SK-N-SH treated with all-trans-retinoic acid at 6 μM for 48 hours (cell line): ENCODE data around the gene MBLAC2.

Experiments
- BACH2 ChIP-seq: fragments of 250-450 bp; sonication (Bioruptor Pico); IDR thresholded peaks from 2 replicates; pipeline ENCODE4 v1.9.0; 2021; ENCODE audit warnings: mild to moderate bottlenecking, borderline replicate concordance
- GLIS3 ChIP-seq: fragments of 250-450 bp; sonication (Bioruptor Pico); IDR thresholded peaks from 2 replicates; pipeline ENCODE4 v1.5.0; 2020; ENCODE audit warnings: mild to moderate bottlenecking, moderate library complexity
- PPARA ChIP-seq: fragments of 250-450 bp; sonication (Bioruptor Pico); IDR thresholded peaks from 2 replicates; pipeline ENCODE4 v1.5.0; 2020; ENCODE audit warnings: mild to moderate bottlenecking, borderline replicate concordance
- RARB ChIP-seq: fragments of 250-450 bp; sonication (Bioruptor Pico); IDR thresholded peaks from 2 replicates; pipeline ENCODE4 v1.8.0; 2021; ENCODE audit warnings: mild to moderate bottlenecking, moderate library complexity
- SNAI2 ChIP-seq: fragments of 250-450 bp; sonication (Bioruptor Pico); IDR thresholded peaks from 2 replicates; pipeline ENCODE4 v1.5.0; 2020; ENCODE audit warnings: mild to moderate bottlenecking, moderate library complexity
- ZFP3 ChIP-seq: fragments of 250-450 bp; sonication (Bioruptor Pico); IDR thresholded peaks from 2 replicates; pipeline ENCODE4 v1.5.0; 2020; ENCODE audit warnings: mild to moderate bottlenecking, moderate library complexity
- TF ChIP-seq, protein P1 (sequence below): fragments of 250-450 bp; sonication (Bioruptor Pico); IDR thresholded peaks from 2 replicates; pipeline ENCODE4 v1.5.1; 2020; ENCODE audit warnings: low read depth, mild to moderate bottlenecking, moderate library complexity

DNA sequence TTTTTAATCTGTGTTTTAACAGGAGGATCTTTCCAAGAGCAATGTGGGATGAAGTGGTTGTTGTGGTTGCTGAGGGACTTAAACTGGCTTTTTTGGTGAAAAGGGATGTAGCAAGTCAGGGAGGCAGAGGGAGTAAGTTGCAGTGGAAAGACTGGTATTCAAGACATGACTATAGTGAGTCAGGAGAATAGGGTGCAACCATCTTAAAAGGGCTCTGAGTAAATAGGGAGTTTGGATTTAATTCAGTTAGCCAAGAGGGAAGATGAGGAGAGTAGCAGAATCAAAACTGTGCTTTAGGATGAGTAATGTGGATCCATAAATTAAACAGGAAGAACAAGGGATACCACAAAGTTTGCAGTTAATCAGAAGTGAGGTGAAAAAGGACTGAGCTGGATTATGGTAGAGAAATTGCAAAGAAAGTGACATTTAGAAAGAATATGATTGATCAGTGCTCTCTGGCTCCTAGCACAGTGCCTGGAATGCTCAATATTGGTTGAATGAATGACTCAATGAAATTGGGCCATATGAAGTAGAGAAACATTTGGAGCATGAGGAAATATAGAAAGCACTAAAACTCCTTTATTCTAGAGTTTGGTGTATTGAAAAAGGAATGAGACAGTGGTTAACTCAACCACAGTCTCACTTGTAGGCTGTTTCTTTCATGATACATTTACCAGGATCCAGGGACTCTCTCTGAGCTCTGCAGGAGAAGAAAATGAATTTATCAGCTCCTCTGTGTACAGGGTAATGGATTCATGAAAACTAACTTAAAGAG, 5.2 kb upstream of the MBLAC2 start:
- TF ChIP-seq BACH2 (CRISPR knock-in tag) (no peak), ZFP3 (CRISPR knock-in tag) (no peak), SNAI2 (CRISPR knock-in tag) (no peak), RARB (CRISPR knock-in tag) (no peak), PPARA (CRISPR knock-in tag) (no peak), GLIS3 (CRISPR knock-in tag) (no peak)
- TF ChIP-seq, protein P1, sequence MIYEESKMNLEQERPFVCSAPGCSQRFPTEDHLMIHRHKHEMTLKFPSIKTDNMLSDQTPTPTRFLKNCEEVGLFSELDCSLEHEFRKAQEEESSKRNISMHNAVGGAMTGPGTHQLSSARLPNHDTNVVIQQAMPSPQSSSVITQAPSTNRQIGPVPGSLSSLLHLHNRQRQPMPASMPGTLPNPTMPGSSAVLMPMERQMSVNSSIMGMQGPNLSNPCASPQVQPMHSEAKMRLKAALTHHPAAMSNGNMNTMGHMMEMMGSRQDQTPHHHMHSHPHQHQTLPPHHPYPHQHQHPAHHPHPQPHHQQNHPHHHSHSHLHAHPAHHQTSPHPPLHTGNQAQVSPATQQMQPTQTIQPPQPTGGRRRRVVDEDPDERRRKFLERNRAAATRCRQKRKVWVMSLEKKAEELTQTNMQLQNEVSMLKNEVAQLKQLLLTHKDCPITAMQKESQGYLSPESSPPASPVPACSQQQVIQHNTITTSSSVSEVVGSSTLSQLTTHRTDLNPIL (CRISPR knock-in tag): no peak
